H9 (cell line): ENCODE results near the gene NFATC1. TPM values are rescaled to one million over a fixed set of nuclear protein-coding genes. Genes with fewer than 3 reads are reported as not detected.

ENCODE experiments used
- DNase-seq: peaks from one replicate; pipeline ENCODE4 v3.0.0-alpha.2; 2017
- H2AFZ ChIP-seq: one replicate; pipeline ENCODE4 v1.6.1; 2013; ENCODE audit warnings: mild to moderate bottlenecking, low read length, control low read depth, moderate library complexity
- H2AK5ac ChIP-seq: 2 replicates; pipeline ENCODE4 v1.6.1; 2013; ENCODE audit warnings: low read length, control low read depth, mixed read lengths; ENCODE audit not compliant: insufficient read length
- H2BK120ac ChIP-seq: one replicate; pipeline ENCODE4 v1.6.1; 2013; ENCODE audit warnings: low read depth, mild to moderate bottlenecking, low read length, control low read depth, inconsistent platforms; ENCODE audit not compliant: poor library complexity, severe bottlenecking
- H2BK12ac ChIP-seq: 2 replicates; pipeline ENCODE4 v1.6.1; 2013; ENCODE audit warnings: low read length, control low read depth, mixed read lengths, low read depth; ENCODE audit not compliant: insufficient read length
- H2BK15ac ChIP-seq: 2 replicates; pipeline ENCODE4 v1.6.1; 2013; ENCODE audit warnings: low read depth, low read length, control low read depth
- H2BK20ac ChIP-seq: one replicate; pipeline ENCODE4 v1.6.1; 2013; ENCODE audit warnings: low read depth, mild to moderate bottlenecking, low read length, control low read depth, inconsistent platforms; ENCODE audit not compliant: poor library complexity, severe bottlenecking
- H2BK5ac ChIP-seq: 2 replicates; pipeline ENCODE4 v1.6.1; 2013; ENCODE audit warnings: low read length, control low read depth, mixed read lengths; ENCODE audit not compliant: insufficient read length
- H3K14ac ChIP-seq: 2 replicates; pipeline ENCODE4 v1.6.1; 2013; ENCODE audit warnings: low read length, control low read depth; ENCODE audit not compliant: insufficient read depth
- H3K18ac ChIP-seq: 2 replicates; pipeline ENCODE4 v1.6.1; 2013; ENCODE audit warnings: low read depth, mild to moderate bottlenecking, mixed read lengths, low read length, control low read depth; ENCODE audit not compliant: insufficient read length
- H3K23ac ChIP-seq: 2 replicates; pipeline ENCODE4 v1.6.1; 2013; ENCODE audit warnings: low read length, control low read depth, mixed read lengths, low read depth; ENCODE audit not compliant: insufficient read length
- H3K23me2 ChIP-seq: 2 replicates; pipeline ENCODE4 v1.6.1; 2013; ENCODE audit warnings: low read depth, mild to moderate bottlenecking, mixed read lengths, low read length, control low read depth; ENCODE audit not compliant: insufficient read length, poor library complexity, severe bottlenecking
- H3K27ac ChIP-seq: 2 replicates; pipeline ENCODE4 v1.5.1; 2013; ENCODE audit warnings: low read length, control low read depth, mixed read lengths, low read depth; ENCODE audit not compliant: insufficient read length
- H3K27me3 ChIP-seq: 2 replicates; pipeline ENCODE4 v1.6.1; 2013; ENCODE audit warnings: low read length, control low read depth, inconsistent platforms; ENCODE audit not compliant: insufficient read depth
- H3K4ac ChIP-seq: 2 replicates; pipeline ENCODE4 v1.6.1; 2013; ENCODE audit warnings: low read depth, mild to moderate bottlenecking, control low read depth, inconsistent platforms, low read length, moderate library complexity
- H3K4me1 ChIP-seq: 2 replicates; pipeline ENCODE4 v1.6.1; 2013; ENCODE audit warnings: low read length, control low read depth, inconsistent platforms; ENCODE audit not compliant: insufficient read depth
- H3K4me2 ChIP-seq: 2 replicates; pipeline ENCODE4 v1.6.1; 2013; ENCODE audit warnings: low read length, control low read depth, mixed read lengths; ENCODE audit not compliant: insufficient read length, insufficient read depth
- H3K56ac ChIP-seq: 2 replicates; pipeline ENCODE4 v1.6.1; 2013; ENCODE audit warnings: low read depth, mild to moderate bottlenecking, mixed read lengths, low read length, control low read depth; ENCODE audit not compliant: insufficient read length
- H3K79me1 ChIP-seq: 2 replicates; pipeline ENCODE4 v1.6.1; 2013; ENCODE audit warnings: low read depth, mild to moderate bottlenecking, moderate library complexity, low read length, control low read depth, inconsistent platforms; ENCODE audit not compliant: insufficient read depth, poor library complexity, severe bottlenecking
- H3K79me2 ChIP-seq: 2 replicates; pipeline ENCODE4 v1.6.1; 2013; ENCODE audit warnings: low read length, control low read depth, inconsistent platforms; ENCODE audit not compliant: insufficient read depth
- H3K9ac ChIP-seq: 2 replicates; pipeline ENCODE4 v1.6.1; 2013; ENCODE audit warnings: low read length, control low read depth, mixed read lengths; ENCODE audit not compliant: insufficient read length; ENCODE audit errors: extremely low read depth
- H3K9me3 ChIP-seq: one replicate; pipeline ENCODE4 v1.6.1; 2013; ENCODE audit warnings: low read depth, low read length, inconsistent platforms; ENCODE audit not compliant: control insufficient read depth
- H3T11ph ChIP-seq: one replicate; pipeline ENCODE4 v1.6.1; 2013; ENCODE audit warnings: mild to moderate bottlenecking, low read length, control low read depth, inconsistent platforms
- H4K20me1 ChIP-seq: one replicate; pipeline ENCODE4 v1.6.1; 2013; ENCODE audit not compliant: control insufficient read depth, insufficient read length, insufficient read depth
- H4K5ac ChIP-seq: 2 replicates; pipeline ENCODE4 v1.6.1; 2013; ENCODE audit warnings: low read depth, mild to moderate bottlenecking, mixed read lengths, low read length, control low read depth; ENCODE audit not compliant: insufficient read length
- H4K8ac ChIP-seq: replicated peaks from 2 replicates; pipeline ENCODE4 v1.6.1; 2013; ENCODE audit warnings: low read length, control low read depth, mixed read lengths, low read depth; ENCODE audit not compliant: insufficient read length
- H4K91ac ChIP-seq: 2 replicates; pipeline ENCODE4 v1.6.1; 2013; ENCODE audit warnings: low read depth, mild to moderate bottlenecking, moderate library complexity, mixed read lengths, low read length, control low read depth; ENCODE audit not compliant: insufficient read length
- H3K27ac Mint-ChIP-seq, 3 experiments: 2 replicates in 2 of 3; 3 replicates in 1 of 3; pipeline ENCODE4 v1.8.0; 2020 to 2021; ENCODE audit warnings: mixed read lengths in 3 of 3, mild to moderate bottlenecking in 1 of 3, moderate library complexity in 1 of 3
- H3K27me3 Mint-ChIP-seq: 2 replicates; pipeline ENCODE4 v1.8.0; 2021; ENCODE audit warnings: low read depth, mild to moderate bottlenecking, moderate library complexity, mixed read lengths
- H3K36me3 Mint-ChIP-seq, 3 experiments: 2 replicates in 2 of 3; 3 replicates in 1 of 3; pipeline ENCODE4 v1.8.0; 2020 to 2021; ENCODE audit warnings: low read depth in 3 of 3, mixed read lengths in 3 of 3; ENCODE audit not compliant: insufficient read depth in 1 of 3
- H3K4me1 Mint-ChIP-seq, 2 experiments: 2 replicates each; pipeline ENCODE4 v1.8.0; 2020; ENCODE audit warnings: mixed read lengths in 2 of 2
- H3K4me3 Mint-ChIP-seq, 2 experiments: 2 replicates in 1 of 2; 3 replicates in 1 of 2; pipeline ENCODE4 v1.8.0; 2020 to 2021; ENCODE audit warnings: mild to moderate bottlenecking in 2 of 2, mixed read lengths in 2 of 2, moderate library complexity in 1 of 2
- H3K9me3 Mint-ChIP-seq, 2 experiments: 2 replicates in 1 of 2; 3 replicates in 1 of 2; pipeline ENCODE4 v1.8.0; 2020; ENCODE audit warnings: mild to moderate bottlenecking in 2 of 2, mixed read lengths in 2 of 2, moderate library complexity in 1 of 2
- WGBS: extraction: QIAGEN DNeasy Blood & Tissue Kit; methylation state at CpG from one replicate; pipeline ENCODE4 v1.1.7; 2013; ENCODE audit warnings: missing lambda C conversion rate, low lambda C conversion rate, mixed read lengths; ENCODE audit not compliant: insufficient read length; ENCODE audit errors: extremely low coverage; 5-methylcytosine and 5-hydroxymethylcytosine counted together
- total RNA-seq: library from RNA; stranded (reverse); gene quantifications from 2 replicates; pipeline ENCODE4 v1.2.1, GENCODE V29; 2021
- TF ChIP-seq, protein P1 (sequence below): fragments of 200-600 bp; sonication (generic); conservative IDR thresholded peaks from 3 replicates; pipeline ENCODE4 v1.8.0; 2021; ENCODE audit warnings: antibody characterized with exemption, mild to moderate bottlenecking

Gene NFATC1
- total RNA-seq, 1 experiment from 2014 or later, result 5.5 TPM

DNA sequence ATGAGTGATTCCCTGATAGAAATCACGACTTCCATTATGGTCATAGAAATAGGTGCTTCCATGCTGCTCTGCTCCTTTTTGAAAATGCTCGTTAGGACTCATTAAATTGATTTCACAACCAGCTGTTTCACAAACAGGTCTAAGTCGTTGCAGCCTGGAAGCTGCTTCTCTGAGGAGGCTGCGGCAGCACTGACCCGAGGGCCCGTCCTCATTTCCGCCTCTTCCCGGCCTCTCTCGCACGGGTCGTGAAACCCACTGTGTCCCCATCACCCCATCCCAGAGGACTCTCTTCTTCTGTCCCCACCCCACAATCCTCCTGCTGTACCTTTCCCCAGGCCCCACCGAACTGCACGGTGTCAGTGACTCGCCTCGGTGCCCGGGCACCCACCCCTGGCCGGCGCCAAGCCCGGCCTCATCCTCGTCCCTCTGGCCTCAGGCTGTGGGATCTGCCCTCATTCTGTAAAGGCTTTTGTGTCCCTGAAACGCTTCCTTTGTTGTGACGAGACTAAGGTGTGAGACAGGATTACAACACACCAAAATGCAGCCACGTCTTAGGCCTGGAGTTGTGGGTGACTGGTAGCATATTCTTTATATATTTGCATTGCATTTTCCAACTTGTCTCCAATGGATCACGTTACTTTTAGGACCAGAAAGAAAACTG is 171.2 kb downstream of the NFATC1 start:
- H2BK15ac ChIP-seq, result no peak overlapping the region
- H3K4me2 ChIP-seq, result no peak overlapping the region
- no peaks in the 10 kb centered on the region for H3K79me2 ChIP-seq
- H3K23ac ChIP-seq, result no peak overlapping the region
- H3K9me3 ChIP-seq, result no peaks in the 10 kb centered on the region
- Mint-ChIP-seq H3K27me3 (peaks cover 14% of the 10 kb centered on the region), H3K27ac (peak overlapping the region in 1 of 3 experiments; percentile 62; a peak in 2 of 7 replicates), H3K4me1 (peaks cover 25 to 27% of the 10 kb centered on the region in 2 experiments), H3K9me3 (peaks cover 5 to 8% of the 10 kb centered on the region in 2 experiments; a peak in 3 of 5 replicates), H3K36me3 (peaks cover 0 to 3% (median 0%) of the 10 kb centered on the region in 3 experiments; a peak in 4 of 7 replicates), H3K4me3 (no peak overlapping the region; a peak in 1 of 5 replicates)
- H4K20me1 ChIP-seq, result no peaks in the 10 kb centered on the region
- no peak overlapping the region for H3K9ac ChIP-seq
- H2BK12ac ChIP-seq, result no peak overlapping the region
- peaks cover 3% of the 10 kb centered on the region; the same call in 1 of the 2 replicates for H3K4me1 ChIP-seq
- no peak overlapping the region for H4K5ac ChIP-seq
- H2BK20ac ChIP-seq, result no peak overlapping the region
- TF ChIP-seq, protein P1, sequence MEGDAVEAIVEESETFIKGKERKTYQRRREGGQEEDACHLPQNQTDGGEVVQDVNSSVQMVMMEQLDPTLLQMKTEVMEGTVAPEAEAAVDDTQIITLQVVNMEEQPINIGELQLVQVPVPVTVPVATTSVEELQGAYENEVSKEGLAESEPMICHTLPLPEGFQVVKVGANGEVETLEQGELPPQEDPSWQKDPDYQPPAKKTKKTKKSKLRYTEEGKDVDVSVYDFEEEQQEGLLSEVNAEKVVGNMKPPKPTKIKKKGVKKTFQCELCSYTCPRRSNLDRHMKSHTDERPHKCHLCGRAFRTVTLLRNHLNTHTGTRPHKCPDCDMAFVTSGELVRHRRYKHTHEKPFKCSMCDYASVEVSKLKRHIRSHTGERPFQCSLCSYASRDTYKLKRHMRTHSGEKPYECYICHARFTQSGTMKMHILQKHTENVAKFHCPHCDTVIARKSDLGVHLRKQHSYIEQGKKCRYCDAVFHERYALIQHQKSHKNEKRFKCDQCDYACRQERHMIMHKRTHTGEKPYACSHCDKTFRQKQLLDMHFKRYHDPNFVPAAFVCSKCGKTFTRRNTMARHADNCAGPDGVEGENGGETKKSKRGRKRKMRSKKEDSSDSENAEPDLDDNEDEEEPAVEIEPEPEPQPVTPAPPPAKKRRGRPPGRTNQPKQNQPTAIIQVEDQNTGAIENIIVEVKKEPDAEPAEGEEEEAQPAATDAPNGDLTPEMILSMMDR, result no peak
- no CpG with 5 or more reads among the region's 24 CpGs for WGBS
- H3K27me3 ChIP-seq, result no peaks in the 10 kb centered on the region
- no peak overlapping the region for H3K14ac ChIP-seq
- H4K8ac ChIP-seq, result no peak overlapping the region
- H4K91ac ChIP-seq, result no peak overlapping the region
- no peak overlapping the region for H2AFZ ChIP-seq
- H3T11ph ChIP-seq, result no peak overlapping the region
- H3K18ac ChIP-seq, result no peak overlapping the region
- DNase-seq, result no peak
- H3K4ac ChIP-seq, result no peak overlapping the region
- H2AK5ac ChIP-seq, result no peak overlapping the region
- H2BK5ac ChIP-seq, result no peak overlapping the region
- no peak overlapping the region for H3K27ac ChIP-seq
- no peaks in the 10 kb centered on the region for H3K79me1 ChIP-seq
- no peak overlapping the region for H3K56ac ChIP-seq
- no peaks in the 10 kb centered on the region for H3K23me2 ChIP-seq
- no peak overlapping the region for H2BK120ac ChIP-seq
